Activated CD8-positive, alpha-beta memory T cell treated with anti-CD3 and anti-CD28 coated beads, Interleukin-2, amount 50 U/mL, for 48 hours (primary cell): Measurements from ENCODE around the gene THPO.
"Not testable (repeated sequence)": the region's sequence is repeated elsewhere in the genome, so short reads cannot be mapped to it uniquely, and the experiment has no call there.

Experiments used
- DNase-seq: peaks from one replicate; pipeline ENCODE4 v3.0.0-alpha.2; 2020

THPO gene

GRCh38 chr3:184347321-184348056, 30.5 kb downstream of the THPO start:
- no peak for DNase-seq

GRCh38 chr3:184346480-184347190, 31.4 kb downstream of the THPO start:
- DNase-seq: no peak

GRCh38 chr3:184345317-184346144, 32.5 kb downstream of the THPO start:
- DNase-seq: no peak

GRCh38 chr3:184344579-184345316, 33.3 kb downstream of the THPO start:
- DNase-seq: no peak

- no peak for DNase-seq
Observed at GRCh38 chr3:184343200-184343876, 34.7 kb downstream of the THPO start.

- DNase-seq: no peak
Observed at GRCh38 chr3:184341925-184342324, 36.1 kb downstream of the THPO start.

GRCh38 chr3:184339451-184340135, 38.4 kb downstream of the THPO start:
- DNase-seq: not testable (repeated sequence)

GRCh38 chr3:184339001-184339400, 39.0 kb downstream of the THPO start:
- no peak for DNase-seq

GRCh38 chr3:184338511-184338945, 39.5 kb downstream of the THPO start:
- DNase-seq: no peak

GRCh38 chr3:184337981-184338380, 40.0 kb downstream of the THPO start:
- DNase-seq: no peak

GRCh38 chr3:184337399-184337714, 40.6 kb downstream of the THPO start, which contains the start of gene FAM131A:
FAM131A (plus strand) TSS chr3:184337600; CDS start chr3:184337631, 31 bp downstream.
- DNase-seq: no peak

- no peak for DNase-seq
Observed at GRCh38 chr3:184336547-184337398, 41.2 kb downstream of the THPO start.

GRCh38 chr3:184335661-184336546, 42.1 kb downstream of the THPO start:
- peak; percentile 99 for DNase-seq

- no peak for DNase-seq
Observed at GRCh38 chr3:184335291-184335660, 42.7 kb downstream of the THPO start.

- peak; percentile 77 for DNase-seq
Observed at GRCh38 chr3:184334470-184335158, 43.4 kb downstream of the THPO start.

- DNase-seq: no peak
Observed at GRCh38 chr3:184333700-184334099, 44.3 kb downstream of the THPO start.

GRCh38 chr3:184333190-184333589, 44.8 kb downstream of the THPO start:
- no peak for DNase-seq

- no peak for DNase-seq
Observed at GRCh38 chr3:184332370-184333090, 45.5 kb downstream of the THPO start.
